Effector CD4-positive, alpha-beta T cell (primary cell): Measurements from ENCODE around the gene ICAM2.
"Not testable (repeated sequence)": the region's sequence is repeated elsewhere in the genome, so short reads cannot be mapped to it uniquely, and the experiment has no call there.

Experiments
- DNase-seq: peaks from one replicate; pipeline ENCODE4 v3.0.0-alpha.2; 2020

ICAM2 gene

DNA sequence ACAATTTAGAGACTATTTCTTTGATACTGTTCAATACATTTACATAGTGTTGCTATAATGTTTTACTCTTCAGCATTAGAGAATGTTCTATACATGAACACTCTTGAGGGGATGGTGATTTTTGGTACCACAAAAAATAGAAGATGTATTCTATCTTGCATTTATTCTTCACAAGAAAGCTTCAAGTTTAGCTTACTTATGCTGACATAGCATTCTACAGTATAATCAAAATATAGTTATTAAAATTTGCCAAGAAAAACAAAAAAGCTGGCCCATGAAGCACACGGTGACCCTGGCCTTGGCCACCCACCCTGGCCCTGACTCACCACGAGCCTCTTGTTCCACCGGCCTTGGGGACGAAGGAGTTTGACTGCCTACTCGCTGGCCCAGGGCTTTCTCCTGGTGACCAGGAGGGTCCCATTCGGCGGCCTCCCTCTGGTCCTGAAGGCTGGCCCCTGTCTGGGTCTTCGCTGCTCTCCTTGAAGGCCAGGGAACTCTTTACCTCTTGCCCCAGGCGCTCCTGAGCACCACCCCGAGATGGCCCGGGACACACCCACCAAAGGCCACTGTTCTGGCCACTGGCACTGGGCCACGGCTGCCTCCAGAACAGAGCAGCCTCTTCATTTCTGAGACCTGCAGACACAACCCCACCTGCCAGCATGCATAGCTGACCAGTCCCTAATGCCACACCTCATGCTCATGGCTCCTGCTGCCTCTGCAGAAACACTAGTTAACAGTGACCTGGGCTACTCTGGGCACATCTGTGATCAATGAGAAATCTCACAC, 22.5 kb upstream of the ICAM2 start:
- DNase-seq: no peak

GRCh38 chr17:64041912-64042311, 21.5 kb upstream of the ICAM2 start:
- DNase-seq: no peak

- DNase-seq: no peak
These were observed 19.8 kb upstream of the ICAM2 start for GRCh38 chr17:64040206-64040605.

GRCh38 chr17:64039106-64039400, 18.6 kb upstream of the ICAM2 start:
- DNase-seq: no peak

GRCh38 chr17:64038331-64039105, 18.1 kb upstream of the ICAM2 start:
- DNase-seq: no peak

DNA sequence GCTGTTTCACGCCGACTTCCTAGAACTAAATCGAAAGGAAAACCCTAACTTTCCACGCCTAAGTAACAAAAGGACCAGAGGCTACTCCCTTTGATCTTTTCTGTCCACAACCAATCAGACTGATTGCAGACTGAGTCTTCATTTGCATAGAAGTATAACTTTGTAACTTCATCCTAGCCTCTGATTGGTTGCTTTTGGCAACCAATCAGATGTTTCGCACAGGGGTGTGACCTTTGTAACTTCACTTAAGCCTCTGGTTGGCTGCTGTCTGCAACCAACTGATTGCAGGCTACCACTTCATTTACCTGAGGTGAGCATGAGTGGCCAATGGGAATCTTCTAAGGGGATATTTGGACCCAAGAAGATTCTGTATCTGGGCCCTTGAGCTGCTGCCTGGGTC, 17.4 kb upstream of the ICAM2 start:
- no peak for DNase-seq

- DNase-seq: no peak
These were observed 16.7 kb upstream of the ICAM2 start for GRCh38 chr17:64037180-64037579.

- DNase-seq: no peak
These were observed 15.9 kb upstream of the ICAM2 start for GRCh38 chr17:64036198-64036922.

DNA sequence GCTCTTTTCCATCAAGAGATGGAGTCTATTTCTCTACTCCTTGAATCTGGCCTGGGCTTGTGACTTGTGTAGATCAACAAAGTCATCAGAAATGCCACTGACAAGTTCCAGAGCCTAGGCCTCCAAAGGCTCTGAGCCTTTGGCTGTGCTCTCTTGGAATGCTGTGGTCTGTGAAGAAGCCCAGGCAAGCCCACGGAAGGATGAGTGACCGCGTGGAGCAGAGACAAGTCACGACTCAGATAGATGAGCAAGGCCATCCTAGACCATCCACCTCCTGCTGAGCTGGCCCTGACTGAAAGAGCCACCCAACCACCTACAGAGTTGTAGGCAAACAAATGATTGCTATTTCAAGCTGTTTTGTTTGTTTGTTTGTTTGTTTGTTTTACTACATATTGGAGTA, 11.6 kb upstream of the ICAM2 start:
- DNase-seq: no peak

- DNase-seq: peak; percentile 69
These were observed 8.5 kb upstream of the ICAM2 start for GRCh38 chr17:64028874-64029464.

- DNase-seq: peak; percentile 94
These were observed 5.4 kb upstream of the ICAM2 start for GRCh38 chr17:64025732-64026294.

- DNase-seq: peak; percentile 59
These were observed 4.6 kb upstream of the ICAM2 start for GRCh38 chr17:64024781-64025731.

DNA sequence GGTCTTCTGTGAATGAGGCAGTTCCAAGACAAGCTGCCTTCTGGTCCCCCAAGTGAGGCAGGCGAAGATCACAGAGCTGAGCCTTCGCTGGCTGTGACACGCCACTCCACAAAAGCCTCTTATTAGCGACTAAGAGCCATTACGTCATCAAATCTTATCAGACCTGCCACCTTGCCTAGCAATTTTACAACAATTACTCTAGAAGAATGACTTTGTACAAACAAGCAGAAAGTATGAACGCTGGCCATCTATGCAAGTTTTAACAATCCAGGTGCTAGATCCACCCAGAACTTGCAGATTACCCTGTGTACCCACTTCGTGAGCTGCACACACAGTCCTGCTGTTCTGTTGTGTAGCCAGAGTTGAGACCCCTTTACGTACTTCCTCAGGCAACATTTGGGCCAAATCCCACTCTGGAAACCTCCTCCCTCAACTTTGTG, 3.8 kb upstream of the ICAM2 start:
- no peak for DNase-seq

DNA sequence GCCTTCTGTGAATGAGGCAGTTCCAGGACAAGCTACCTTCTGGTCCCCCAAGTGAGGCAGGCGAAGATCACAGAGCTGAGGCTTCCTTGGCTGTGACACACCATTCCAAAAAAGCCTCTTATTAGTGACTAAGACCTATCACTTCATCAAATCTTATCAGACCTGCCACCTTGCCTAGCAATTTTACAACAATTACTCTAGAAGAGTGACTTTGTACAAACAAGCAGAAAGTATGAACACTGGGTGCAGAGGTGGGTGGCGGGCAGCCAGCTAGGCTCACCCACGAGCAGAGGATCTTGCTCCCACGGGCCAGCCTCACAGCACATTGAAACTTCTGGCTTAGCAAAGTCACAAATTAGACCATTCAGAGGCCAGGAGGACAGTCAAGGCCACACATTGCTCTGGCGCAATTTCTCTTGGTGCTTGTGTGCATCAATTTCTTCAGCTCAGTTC, 2.2 kb upstream of the ICAM2 start:
- no peak for DNase-seq

GRCh38 chr17:64019551-64019961, 877 bp downstream of the ICAM2 start:
- not testable (repeated sequence) for DNase-seq

- no peak for DNase-seq
These were observed 3.0 kb downstream of the ICAM2 start for GRCh38 chr17:64017381-64017980.

DNA sequence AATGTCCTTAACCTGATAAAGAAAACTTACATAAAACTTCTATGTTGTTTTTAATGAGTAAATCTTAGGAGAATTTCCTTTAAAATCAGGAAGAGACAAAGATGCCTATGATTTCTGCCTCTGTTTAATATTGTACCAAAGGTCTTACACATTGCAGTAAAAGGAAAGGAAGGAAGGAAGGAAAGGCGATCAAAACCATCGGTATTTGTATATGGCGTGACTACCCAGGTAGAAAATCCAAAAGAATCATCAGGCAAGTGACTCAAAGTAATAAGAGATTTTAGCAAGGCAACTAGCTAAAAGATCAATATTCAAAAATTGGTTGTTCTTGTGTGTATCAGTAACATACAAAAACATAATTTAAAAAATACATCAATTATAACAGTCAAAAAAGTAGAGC, 3.5 kb downstream of the ICAM2 start:
- DNase-seq: no peak

- DNase-seq: no peak
These were observed 4.1 kb downstream of the ICAM2 start for GRCh38 chr17:64016231-64016784.

DNA sequence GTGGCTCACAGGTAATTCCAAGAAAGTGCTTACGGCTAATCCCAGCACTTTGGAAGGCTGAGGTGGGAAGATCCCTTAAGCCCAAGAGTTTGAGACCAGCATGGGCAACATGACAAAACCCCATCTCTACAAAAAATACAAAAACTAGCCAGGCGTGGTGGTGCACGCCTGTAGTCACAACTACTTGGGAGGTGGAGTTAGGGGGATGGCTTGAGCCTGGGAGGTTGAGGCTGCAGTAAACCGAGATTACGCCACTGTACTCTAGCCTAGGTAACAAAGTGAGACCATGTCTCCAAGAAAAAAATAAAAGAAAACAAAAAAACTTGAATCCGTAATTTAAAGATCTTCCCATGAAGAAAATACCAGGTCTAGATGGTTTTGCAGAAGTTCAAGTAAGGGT, 5.0 kb downstream of the ICAM2 start:
- DNase-seq: no peak

DNA sequence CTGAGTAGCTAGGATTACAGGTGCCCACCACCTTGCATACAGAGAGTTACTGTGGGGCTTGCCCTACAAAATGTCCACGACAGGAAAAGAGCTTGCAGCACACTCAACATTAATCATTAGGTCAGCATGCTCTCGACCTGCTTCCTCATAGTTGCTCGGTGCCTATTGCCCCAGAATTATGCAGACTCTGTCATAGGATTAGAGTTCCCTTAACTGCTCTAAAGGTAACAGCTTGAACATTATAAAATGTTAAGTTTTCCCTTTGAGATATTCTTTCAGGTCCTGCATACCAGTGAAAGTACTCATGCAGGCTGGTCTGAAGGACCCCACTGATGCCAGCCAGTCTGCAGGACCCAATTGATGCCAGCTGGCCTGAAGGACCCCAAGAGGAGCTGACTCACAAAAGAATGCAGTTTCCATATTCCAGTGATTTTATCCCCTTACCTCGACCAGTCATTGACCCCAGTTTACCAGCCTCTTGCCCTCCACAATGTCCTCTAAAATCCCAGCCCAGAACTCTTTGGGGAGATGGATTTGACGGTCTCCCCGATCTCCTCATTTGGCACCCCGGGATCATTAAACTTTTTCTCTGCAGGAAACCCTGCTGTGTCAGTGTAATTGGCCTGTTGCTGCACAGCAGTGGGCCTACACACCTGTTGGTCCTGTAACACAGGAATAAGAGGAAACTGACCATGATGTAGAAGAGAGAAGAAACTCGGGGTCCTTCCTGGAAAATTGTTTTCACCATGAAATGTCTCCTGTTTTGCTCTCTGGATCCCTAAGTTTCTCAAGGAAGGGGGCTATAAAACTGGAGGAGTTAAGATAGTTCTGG, 10.6 kb downstream of the ICAM2 start:
- no peak for DNase-seq
